Astrocyte (in vitro differentiated cells and primary cell): Measurements from ENCODE around the gene ANKH. TPM values are rescaled to one million over a fixed set of nuclear protein-coding genes. Genes with fewer than 3 reads are reported as not detected.

Experiments used
- DNase-seq: peaks from one replicate; pipeline ENCODE4 v3.0.0-alpha.2; 2010; ENCODE audit warnings: low read depth
- FAIRE-seq: peaks from 2 replicates; lab custom pipeline; 2011; peaks lifted over from hg19 to GRCh38; lab: Jason Lieb, UNC
- H2AFZ ChIP-seq: 2 replicates; pipeline ENCODE4 v1.6.0; 2012; ENCODE audit warnings: low read depth, low read length, inconsistent platforms
- H3K27ac ChIP-seq: 2 replicates; pipeline ENCODE4 v1.5.1; 2011; ENCODE audit warnings: low read depth, low read length, inconsistent platforms
- H3K27me3 ChIP-seq: 2 replicates; pipeline ENCODE4 v1.6.0; 2011; ENCODE audit warnings: low read length, inconsistent platforms; ENCODE audit not compliant: insufficient read depth
- H3K36me3 ChIP-seq: 2 replicates; pipeline ENCODE4 v1.5.1; 2011; ENCODE audit warnings: low read length, inconsistent platforms; ENCODE audit not compliant: insufficient read depth
- H3K4me1 ChIP-seq: 2 replicates; pipeline ENCODE4 v1.5.1; 2011; ENCODE audit warnings: low read length, inconsistent platforms; ENCODE audit not compliant: insufficient read depth
- H3K4me2 ChIP-seq: 2 replicates; pipeline ENCODE4 v1.6.0; 2012; ENCODE audit warnings: low read length, inconsistent platforms
- H3K4me3 ChIP-seq: 2 replicates; pipeline ENCODE4 v1.5.1; 2011; ENCODE audit warnings: low read depth, mild to moderate bottlenecking, low read length, inconsistent platforms; ENCODE audit not compliant: insufficient read depth
- H3K79me2 ChIP-seq: 2 replicates; pipeline ENCODE4 v1.6.0; 2012; ENCODE audit warnings: mild to moderate bottlenecking, low read length, inconsistent platforms; ENCODE audit not compliant: insufficient read depth
- H3K9ac ChIP-seq: 2 replicates; pipeline ENCODE4 v1.6.0; 2012; ENCODE audit warnings: mild to moderate bottlenecking, low read length, inconsistent platforms
- H3K9me3 ChIP-seq: 2 replicates; pipeline ENCODE4 v1.5.1; 2012; ENCODE audit warnings: low read depth, mild to moderate bottlenecking, low read length, inconsistent platforms; ENCODE audit not compliant: insufficient read depth
- H4K20me1 ChIP-seq: 2 replicates; pipeline ENCODE4 v1.6.0; 2012; ENCODE audit warnings: low read length, inconsistent platforms; ENCODE audit not compliant: insufficient read depth
- H3K27ac Mint-ChIP-seq: one replicate; pipeline ENCODE4 v1.8.0; 2021; ENCODE audit warnings: mild to moderate bottlenecking, mixed read lengths; ENCODE audit not compliant: unreplicated experiment
- H3K27me3 Mint-ChIP-seq: one replicate; pipeline ENCODE4 v1.8.0; 2021; ENCODE audit warnings: low read depth, mixed read lengths; ENCODE audit not compliant: unreplicated experiment
- H3K36me3 Mint-ChIP-seq: one replicate; pipeline ENCODE4 v1.8.0; 2021; ENCODE audit warnings: low read depth, mixed read lengths; ENCODE audit not compliant: unreplicated experiment
- H3K4me1 Mint-ChIP-seq: one replicate; pipeline ENCODE4 v1.8.0; 2021; ENCODE audit warnings: low read depth, mixed read lengths; ENCODE audit not compliant: unreplicated experiment
- H3K4me3 Mint-ChIP-seq: one replicate; pipeline ENCODE4 v1.8.0; 2021; ENCODE audit warnings: mild to moderate bottlenecking, moderate library complexity, mixed read lengths; ENCODE audit not compliant: unreplicated experiment
- H3K9me3 Mint-ChIP-seq: one replicate; pipeline ENCODE4 v1.8.0; 2021; ENCODE audit warnings: mild to moderate bottlenecking, mixed read lengths; ENCODE audit not compliant: unreplicated experiment
- EZH2 ChIP-seq: IDR thresholded peaks from 2 replicates; pipeline ENCODE4 v1.6.1; 2012; ENCODE audit warnings: mild to moderate bottlenecking, low read length, inconsistent platforms; ENCODE audit not compliant: insufficient read depth
- total RNA-seq: library from RNA; stranded (reverse); gene quantifications from 2 replicates; pipeline ENCODE4 v1.2.1, GENCODE V29; 2021
- TF ChIP-seq, protein P1 (sequence below): IDR thresholded peaks from 2 replicates; pipeline ENCODE4 v1.5.1; 2011; ENCODE audit warnings: low read depth, mild to moderate bottlenecking, inconsistent platforms, low read length, moderate library complexity; ENCODE audit not compliant: insufficient read depth

Gene ANKH
- total RNA-seq, 1 donor from 2014 or later, result 15.8 TPM

DNA sequence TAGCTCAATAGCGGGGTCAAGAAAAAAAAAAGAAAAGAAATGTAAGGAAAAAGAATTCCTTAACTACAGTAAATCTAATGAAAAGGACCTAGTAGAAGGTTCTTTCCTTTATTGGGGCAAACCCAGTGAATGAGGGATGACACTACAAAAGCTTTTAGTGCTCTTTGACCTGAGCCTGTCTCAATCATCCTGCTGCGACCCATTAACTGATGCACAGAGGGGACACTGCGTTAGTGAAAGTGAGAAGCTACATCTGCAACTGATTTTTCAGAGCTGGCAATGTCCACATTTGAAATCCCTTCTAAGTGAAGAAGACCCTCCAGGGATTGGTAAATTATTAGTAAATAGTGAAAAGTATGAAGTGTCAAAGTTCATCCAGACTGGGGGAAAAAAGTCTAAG is 106.0 kb downstream of the ANKH start:
- no peaks in the 10 kb centered on the region for H3K9me3 ChIP-seq
- Mint-ChIP-seq H3K27me3 (no peaks in the 10 kb centered on the region), H3K4me3 (no peak overlapping the region), H3K36me3 (peaks cover 5% of the 10 kb centered on the region), H3K9me3 (no peaks in the 10 kb centered on the region), H3K4me1 (no peaks in the 10 kb centered on the region), H3K27ac (no peak overlapping the region)
- no peak overlapping the region for H3K4me3 ChIP-seq
- no peaks in the 10 kb centered on the region for H3K27me3 ChIP-seq
- H3K36me3 ChIP-seq, result no peaks in the 10 kb centered on the region
- no peak overlapping the region for H3K27ac ChIP-seq
- H3K4me1 ChIP-seq, result no peaks in the 10 kb centered on the region
- TF ChIP-seq, protein P1, sequence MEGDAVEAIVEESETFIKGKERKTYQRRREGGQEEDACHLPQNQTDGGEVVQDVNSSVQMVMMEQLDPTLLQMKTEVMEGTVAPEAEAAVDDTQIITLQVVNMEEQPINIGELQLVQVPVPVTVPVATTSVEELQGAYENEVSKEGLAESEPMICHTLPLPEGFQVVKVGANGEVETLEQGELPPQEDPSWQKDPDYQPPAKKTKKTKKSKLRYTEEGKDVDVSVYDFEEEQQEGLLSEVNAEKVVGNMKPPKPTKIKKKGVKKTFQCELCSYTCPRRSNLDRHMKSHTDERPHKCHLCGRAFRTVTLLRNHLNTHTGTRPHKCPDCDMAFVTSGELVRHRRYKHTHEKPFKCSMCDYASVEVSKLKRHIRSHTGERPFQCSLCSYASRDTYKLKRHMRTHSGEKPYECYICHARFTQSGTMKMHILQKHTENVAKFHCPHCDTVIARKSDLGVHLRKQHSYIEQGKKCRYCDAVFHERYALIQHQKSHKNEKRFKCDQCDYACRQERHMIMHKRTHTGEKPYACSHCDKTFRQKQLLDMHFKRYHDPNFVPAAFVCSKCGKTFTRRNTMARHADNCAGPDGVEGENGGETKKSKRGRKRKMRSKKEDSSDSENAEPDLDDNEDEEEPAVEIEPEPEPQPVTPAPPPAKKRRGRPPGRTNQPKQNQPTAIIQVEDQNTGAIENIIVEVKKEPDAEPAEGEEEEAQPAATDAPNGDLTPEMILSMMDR, result no peak
- TF ChIP-seq EZH2, result no peak
- no peak overlapping the region for H3K4me2 ChIP-seq
- no peaks in the 10 kb centered on the region for H3K79me2 ChIP-seq
- no peak overlapping the region for H3K9ac ChIP-seq
- DNase-seq (no peak), FAIRE-seq (no peak)
- no peak overlapping the region for H2AFZ ChIP-seq
- H4K20me1 ChIP-seq, result peaks cover under 1% of the 10 kb centered on the region

DNA sequence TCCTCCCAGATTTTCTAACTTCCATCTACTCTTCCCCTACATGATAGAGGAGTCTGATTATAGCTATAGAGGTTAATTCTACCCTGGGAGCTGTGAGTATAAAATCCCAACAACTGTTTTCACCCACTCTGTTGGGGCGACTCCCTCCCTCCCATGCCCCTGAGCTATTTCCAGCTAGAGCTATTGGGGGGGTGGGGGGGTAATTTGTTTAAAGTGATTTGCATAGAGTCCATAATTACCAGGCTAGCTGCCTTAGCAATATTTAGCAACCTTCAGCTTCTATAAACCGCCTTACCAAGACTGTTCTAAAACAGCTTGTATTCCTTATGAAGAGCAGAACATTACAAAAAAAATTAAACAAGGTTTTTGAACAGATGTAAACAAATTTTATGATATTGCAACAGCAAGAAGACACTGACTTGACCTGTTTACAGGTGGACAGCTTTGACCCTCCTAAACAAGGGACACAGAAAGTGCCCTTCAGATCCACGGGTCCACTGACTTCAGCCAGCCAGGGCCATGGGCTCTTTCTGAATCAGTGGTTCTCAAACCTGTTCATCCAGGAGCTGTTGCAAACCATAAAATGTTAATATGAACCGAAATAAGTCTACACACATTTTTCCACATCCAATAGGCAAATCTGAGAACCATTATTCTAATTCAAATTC is 108.9 kb downstream of the ANKH start:
- Histone ChIP-seq H3K9ac (no peak overlapping the region), H3K36me3 (no peaks in the 10 kb centered on the region), H3K9me3 (no peaks in the 10 kb centered on the region), H3K79me2 (no peaks in the 10 kb centered on the region), H3K4me1 (no peaks in the 10 kb centered on the region), H4K20me1 (peaks cover 4% of the 10 kb centered on the region), H3K4me2 (no peak overlapping the region), H2AFZ (no peak overlapping the region), H3K27ac (no peak overlapping the region), H3K4me3 (no peak overlapping the region), H3K27me3 (no peaks in the 10 kb centered on the region)
- H3K9me3 Mint-ChIP-seq, result no peaks in the 10 kb centered on the region
- no peak for DNase-seq
- H3K27ac Mint-ChIP-seq, result no peak overlapping the region
- peaks cover 7% of the 10 kb centered on the region for H3K36me3 Mint-ChIP-seq
- no peak for FAIRE-seq
- TF ChIP-seq, protein P1, result no peak
- TF ChIP-seq EZH2, result no peak
- peaks cover 4% of the 10 kb centered on the region for H3K27me3 Mint-ChIP-seq
- H3K4me3 Mint-ChIP-seq, result no peak overlapping the region
- H3K4me1 Mint-ChIP-seq, result no peaks in the 10 kb centered on the region

DNA sequence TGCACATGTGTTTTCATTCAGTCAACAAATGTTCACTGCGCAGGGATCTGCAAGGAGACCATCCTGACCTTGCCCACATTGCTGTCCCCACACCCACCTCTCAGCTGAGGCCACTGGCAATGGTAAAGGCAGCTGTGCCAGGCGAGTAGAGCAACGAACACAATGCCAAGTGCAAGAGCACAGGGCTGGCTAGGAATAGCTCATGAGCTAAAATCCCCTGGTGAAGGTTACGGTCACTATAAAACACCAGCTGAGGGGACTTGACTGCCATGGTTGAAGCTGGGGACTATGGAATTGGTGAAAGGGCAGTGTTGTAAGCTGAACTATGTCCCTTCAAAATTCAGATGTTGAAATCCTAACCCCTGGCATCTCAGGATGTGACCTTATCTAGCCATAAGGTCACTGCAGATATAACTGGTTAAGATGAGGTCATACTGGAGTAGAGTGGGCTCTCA is 111.0 kb downstream of the ANKH start:
- no peaks in the 10 kb centered on the region for H3K36me3 ChIP-seq
- Mint-ChIP-seq H3K4me3 (no peak overlapping the region), H3K4me1 (no peaks in the 10 kb centered on the region), H3K27me3 (peaks cover 4% of the 10 kb centered on the region), H3K36me3 (peaks cover 7% of the 10 kb centered on the region), H3K9me3 (no peaks in the 10 kb centered on the region), H3K27ac (no peak overlapping the region)
- no peaks in the 10 kb centered on the region for H3K79me2 ChIP-seq
- peaks cover 4% of the 10 kb centered on the region for H4K20me1 ChIP-seq
- no peak overlapping the region for H3K4me3 ChIP-seq
- no peak overlapping the region for H3K4me2 ChIP-seq
- no peaks in the 10 kb centered on the region for H3K27me3 ChIP-seq
- TF ChIP-seq EZH2, result no peak
- TF ChIP-seq, protein P1, result no peak
- no peak overlapping the region for H2AFZ ChIP-seq
- H3K27ac ChIP-seq, result no peak overlapping the region
- DNase-seq, result no peak
- H3K4me1 ChIP-seq, result no peaks in the 10 kb centered on the region
- H3K9me3 ChIP-seq, result no peaks in the 10 kb centered on the region
- H3K9ac ChIP-seq, result no peak overlapping the region
- FAIRE-seq, result no peak
